ENCODE measurements around the gene OSBP2.

The OSBP2 gene

GRCh38 chr22:30881361-30882183 is 186.9 kb downstream of the OSBP2 start:
- in situ Hi-C loops (cut with HindIII; ENCODE audit: low pct_ligation_motif_present, low pct_unique_long_range_greater_than_20kb, low sequenced_read_pairs), result no loop called here
- DNase-seq, result no peak

GRCh38 chr22:30882184-30882717 is 187.6 kb downstream of the OSBP2 start:
- in situ Hi-C loops (cut with HindIII; ENCODE audit: low pct_ligation_motif_present, low pct_unique_long_range_greater_than_20kb, low sequenced_read_pairs), result no loop called here
- no peak for DNase-seq

- in situ Hi-C loops (cut with HindIII; ENCODE audit: low pct_ligation_motif_present, low pct_unique_long_range_greater_than_20kb, low sequenced_read_pairs), result no loop called here
- no peak for DNase-seq
These were observed 188.4 kb downstream of the OSBP2 start for GRCh38 chr22:30882974-30883533.

- DNase-seq, result no peak
- in situ Hi-C loops (cut with HindIII; ENCODE audit: low pct_ligation_motif_present, low pct_unique_long_range_greater_than_20kb, low sequenced_read_pairs), result no loop called here
These were observed 189.0 kb downstream of the OSBP2 start for GRCh38 chr22:30883586-30884145.

- DNase-seq, result no peak
- in situ Hi-C loops (cut with HindIII; ENCODE audit: low pct_ligation_motif_present, low pct_unique_long_range_greater_than_20kb, low sequenced_read_pairs), result no loop called here
These were observed 189.7 kb downstream of the OSBP2 start for GRCh38 chr22:30884211-30885000.

GRCh38 chr22:30885001-30885366 is 190.3 kb downstream of the OSBP2 start:
- no peak for DNase-seq
- in situ Hi-C loops (cut with HindIII; ENCODE audit: low pct_ligation_motif_present, low pct_unique_long_range_greater_than_20kb, low sequenced_read_pairs), result no loop called here

- no peak for DNase-seq
- in situ Hi-C loops (cut with HindIII; ENCODE audit: low pct_ligation_motif_present, low pct_unique_long_range_greater_than_20kb, low sequenced_read_pairs), result no loop called here
These were observed 190.9 kb downstream of the OSBP2 start for GRCh38 chr22:30885591-30885990.

- in situ Hi-C loops (cut with HindIII; ENCODE audit: low pct_ligation_motif_present, low pct_unique_long_range_greater_than_20kb, low sequenced_read_pairs), result no loop called here
- DNase-seq, result no peak
These were observed 192.8 kb downstream of the OSBP2 start for GRCh38 chr22:30887453-30887852.

GRCh38 chr22:30887861-30888260 is 193.2 kb downstream of the OSBP2 start:
- in situ Hi-C loops (cut with HindIII; ENCODE audit: low pct_ligation_motif_present, low pct_unique_long_range_greater_than_20kb, low sequenced_read_pairs), result no loop called here
- no peak for DNase-seq

- DNase-seq, result no peak
- in situ Hi-C loops (cut with HindIII; ENCODE audit: low pct_ligation_motif_present, low pct_unique_long_range_greater_than_20kb, low sequenced_read_pairs), result no loop called here
These were observed 194.8 kb downstream of the OSBP2 start for GRCh38 chr22:30889268-30889995.

GRCh38 chr22:30889996-30890480 is 195.4 kb downstream of the OSBP2 start:
- in situ Hi-C loops (cut with HindIII; ENCODE audit: low pct_ligation_motif_present, low pct_unique_long_range_greater_than_20kb, low sequenced_read_pairs), result no loop called here
- no peak for DNase-seq

GRCh38 chr22:30890686-30891442 is 196.2 kb downstream of the OSBP2 start:
- peak; percentile 10 for DNase-seq

GRCh38 chr22:30891443-30891755 is 196.7 kb downstream of the OSBP2 start:
- in situ Hi-C loops (cut with HindIII; ENCODE audit: low pct_ligation_motif_present, low pct_unique_long_range_greater_than_20kb, low sequenced_read_pairs), result no loop called here
- no peak for DNase-seq

More at GRCh38 chr22:30890686-30891442, 196.2 kb downstream of the OSBP2 start:
- in situ Hi-C loops (cut with HindIII; ENCODE audit: low pct_ligation_motif_present, low pct_unique_long_range_greater_than_20kb, low sequenced_read_pairs), result no loop called here

GRCh38 chr22:30891781-30892180 is 197.1 kb downstream of the OSBP2 start:
- in situ Hi-C loops (cut with HindIII; ENCODE audit: low pct_ligation_motif_present, low pct_unique_long_range_greater_than_20kb, low sequenced_read_pairs), result no loop called here
- DNase-seq, result no peak

GRCh38 chr22:30892286-30892685 is 197.6 kb downstream of the OSBP2 start:
- in situ Hi-C loops (cut with HindIII; ENCODE audit: low pct_ligation_motif_present, low pct_unique_long_range_greater_than_20kb, low sequenced_read_pairs), result no loop called here
- no peak for DNase-seq

GRCh38 chr22:30892731-30893221 is 198.1 kb downstream of the OSBP2 start:
- in situ Hi-C loops (cut with HindIII; ENCODE audit: low pct_ligation_motif_present, low pct_unique_long_range_greater_than_20kb, low sequenced_read_pairs), result no loop called here
- DNase-seq, result no peak
